ENCODE data around the gene EFCC1. TPM values are rescaled to one million over a fixed set of nuclear protein-coding genes. Genes with fewer than 3 reads are reported as not detected.

EFCC1 gene
- total RNA-seq, 2 experiments from 2014 or later, result not detected

DNA sequence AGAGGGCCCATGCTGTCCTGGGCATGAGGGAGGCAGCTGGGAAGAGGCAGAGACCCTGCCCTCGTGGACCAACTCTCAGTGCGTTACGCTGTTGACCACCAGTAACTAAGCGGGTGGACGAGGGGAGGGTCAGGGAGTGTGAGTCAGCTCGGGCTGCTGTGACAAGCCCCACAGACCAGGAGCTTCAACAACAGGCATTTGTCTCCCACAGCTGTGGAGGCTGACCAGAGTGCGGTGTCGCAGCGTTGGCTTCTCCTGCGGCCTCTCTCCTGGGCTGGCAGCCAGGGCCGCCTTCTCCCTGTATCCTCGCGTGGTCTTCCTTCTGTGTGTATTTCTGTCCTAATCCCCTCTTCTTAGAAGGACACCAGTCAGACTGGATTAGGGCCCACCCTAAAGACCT lies 13.0 kb downstream of the EFCC1 start:
- H3K36me3 ChIP-seq (ENCODE audit: insufficient read depth, low read length), result no peaks in the 10 kb centered on the region
- H3K4me2 ChIP-seq (ENCODE audit: low read length), result no peak overlapping the region
- ChIA-PET CTCF (ENCODE audit: unreplicated experiment) (no interaction called here), POLR2A (interaction anchor here (0.6 kb wide), 1 partner anchor 21 kb away, joined by 3 read pairs; no protein-coding TSS in a partner anchor)
- no peak overlapping the region for H3K27ac ChIP-seq (ENCODE audit: low read depth, low read length, poor library complexity, severe bottlenecking)
- peaks cover 32% of the 10 kb centered on the region for H3K4me1 ChIP-seq (ENCODE audit: insufficient read depth, low read length, poor library complexity, severe bottlenecking)
- no peaks in the 10 kb centered on the region for H3K9me3 ChIP-seq (ENCODE audit: low read length)
- H2AFZ ChIP-seq (ENCODE audit: low read length), result no peak overlapping the region
- no peak overlapping the region for H3K4me3 ChIP-seq (ENCODE audit: low read depth, low read length, poor library complexity, severe bottlenecking)
- BruUV-seq (replicated peaks), result no TSS peak
- intact Hi-C loops (cut with micrococcal nuclease; ENCODE audit: unreplicated experiment), result no loop called here
- H3K9me2 ChIP-seq (ENCODE audit: insufficient read depth, low read length), result no peaks in the 10 kb centered on the region
- no peaks in the 10 kb centered on the region for H3K79me2 ChIP-seq (ENCODE audit: insufficient read depth, low read depth, low read length)
- H4K20me1 ChIP-seq (ENCODE audit: insufficient read depth, low read length), result no peaks in the 10 kb centered on the region
- no peak for DNase-seq (ENCODE audit: low spot score)
- TF ChIP-seq EZH2phosphoT487 (IDR thresholded peaks at IDR 0.05; ENCODE audit: borderline replicate concordance, low read depth, low read length), result no peak
- TF ChIP-seq, protein P1, sequence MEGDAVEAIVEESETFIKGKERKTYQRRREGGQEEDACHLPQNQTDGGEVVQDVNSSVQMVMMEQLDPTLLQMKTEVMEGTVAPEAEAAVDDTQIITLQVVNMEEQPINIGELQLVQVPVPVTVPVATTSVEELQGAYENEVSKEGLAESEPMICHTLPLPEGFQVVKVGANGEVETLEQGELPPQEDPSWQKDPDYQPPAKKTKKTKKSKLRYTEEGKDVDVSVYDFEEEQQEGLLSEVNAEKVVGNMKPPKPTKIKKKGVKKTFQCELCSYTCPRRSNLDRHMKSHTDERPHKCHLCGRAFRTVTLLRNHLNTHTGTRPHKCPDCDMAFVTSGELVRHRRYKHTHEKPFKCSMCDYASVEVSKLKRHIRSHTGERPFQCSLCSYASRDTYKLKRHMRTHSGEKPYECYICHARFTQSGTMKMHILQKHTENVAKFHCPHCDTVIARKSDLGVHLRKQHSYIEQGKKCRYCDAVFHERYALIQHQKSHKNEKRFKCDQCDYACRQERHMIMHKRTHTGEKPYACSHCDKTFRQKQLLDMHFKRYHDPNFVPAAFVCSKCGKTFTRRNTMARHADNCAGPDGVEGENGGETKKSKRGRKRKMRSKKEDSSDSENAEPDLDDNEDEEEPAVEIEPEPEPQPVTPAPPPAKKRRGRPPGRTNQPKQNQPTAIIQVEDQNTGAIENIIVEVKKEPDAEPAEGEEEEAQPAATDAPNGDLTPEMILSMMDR (conservative IDR thresholded peaks at IDR 0.05; ENCODE audit: low read length), result no peak

DNA sequence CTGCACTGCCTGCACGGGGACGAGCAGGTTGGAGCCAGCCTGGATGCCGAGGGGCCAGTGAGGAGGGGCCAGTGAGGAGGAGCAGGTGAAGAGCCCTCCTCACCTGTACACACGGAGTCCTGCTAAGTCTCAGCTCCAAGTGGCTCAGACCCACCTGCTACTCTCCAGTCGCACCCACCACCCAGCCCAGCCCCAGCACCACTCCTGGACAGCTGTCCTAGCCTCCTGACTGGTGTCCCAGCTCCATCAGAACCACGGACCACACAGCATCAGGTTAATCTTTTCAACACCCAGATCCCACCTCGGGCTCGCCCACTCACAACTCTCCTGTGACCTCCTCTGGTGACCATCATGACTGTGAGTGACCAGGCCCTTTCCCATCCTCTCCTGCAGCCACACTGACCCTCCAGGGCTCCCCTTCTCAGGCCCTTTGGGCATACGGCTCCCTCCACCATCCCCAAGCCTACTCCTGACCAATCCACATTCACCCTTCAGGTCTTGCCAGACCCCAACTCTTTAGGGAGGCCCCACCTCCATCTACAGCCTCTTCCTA lies 13.8 kb downstream of the EFCC1 start:
- no peaks in the 10 kb centered on the region for H3K9me3 ChIP-seq (ENCODE audit: low read length)
- peaks cover 32% of the 10 kb centered on the region for H3K4me1 ChIP-seq (ENCODE audit: insufficient read depth, low read length, poor library complexity, severe bottlenecking)
- CTCF ChIA-PET (ENCODE audit: unreplicated experiment), result interaction anchor here (0.6 to 2.2 kb wide), 3 partner anchors 20 to 44 kb away, joined by 3 to 18 read pairs (median 14); partner anchors contain the start of gene CFAP92
- TF ChIP-seq, protein P1 (conservative IDR thresholded peaks at IDR 0.05; ENCODE audit: low read length), result no peak
- TF ChIP-seq EZH2phosphoT487 (IDR thresholded peaks at IDR 0.05; ENCODE audit: borderline replicate concordance, low read depth, low read length), result no peak
- no peaks in the 10 kb centered on the region for H4K20me1 ChIP-seq (ENCODE audit: insufficient read depth, low read length)
- no peaks in the 10 kb centered on the region for H3K36me3 ChIP-seq (ENCODE audit: insufficient read depth, low read length)
- no peak overlapping the region for H3K27ac ChIP-seq (ENCODE audit: low read depth, low read length, poor library complexity, severe bottlenecking)
- no peaks in the 10 kb centered on the region for H3K9me2 ChIP-seq (ENCODE audit: insufficient read depth, low read length)
- H3K79me2 ChIP-seq (ENCODE audit: insufficient read depth, low read depth, low read length), result no peaks in the 10 kb centered on the region
- H3K4me2 ChIP-seq (ENCODE audit: low read length), result no peak overlapping the region
- BruUV-seq (replicated peaks), result no TSS peak
- H2AFZ ChIP-seq (ENCODE audit: low read length), result no peak overlapping the region
- intact Hi-C loops (cut with micrococcal nuclease; ENCODE audit: unreplicated experiment), result no loop called here
- no peak overlapping the region for H3K4me3 ChIP-seq (ENCODE audit: low read depth, low read length, poor library complexity, severe bottlenecking)
- no peak for DNase-seq (ENCODE audit: low spot score)
- POLR2A ChIA-PET, result interaction anchor here (0.6 to 3.0 kb wide), 2 partner anchors 12 to 107 kb away, joined by 3 to 24 read pairs; no protein-coding TSS in a partner anchor

All from OCI-LY7 (cell line).